HG03521 (cell line): ENCODE results near the gene DHPS.
A peak's percentile ranks its signal among the peaks of the same experiment; 100 is the strongest.
"Not testable (repeated sequence)": the region's sequence is repeated elsewhere in the genome, so short reads cannot be mapped to it uniquely, and the experiment has no call there.

Experiments used
- ATAC-seq: cut with Tn5 transposase; IDR thresholded peaks from one replicate; pipeline ENCODE4 v1.9.1; 2021; ENCODE audit warnings: mild to moderate bottlenecking, moderate library complexity; ENCODE audit not compliant: unreplicated experiment

The DHPS gene

GRCh38 chr19:12705654-12706331, 24.1 kb upstream of the DHPS start:
- ATAC-seq: no peak

GRCh38 chr19:12705169-12705568, 23.5 kb upstream of the DHPS start:
- no peak for ATAC-seq

GRCh38 chr19:12703046-12703445, 21.4 kb upstream of the DHPS start:
- no peak for ATAC-seq

GRCh38 chr19:12701596-12702282, 20.1 kb upstream of the DHPS start:
- no peak for ATAC-seq

GRCh38 chr19:12698138-12698537, 16.5 kb upstream of the DHPS start:
- ATAC-seq: no peak

- not testable (repeated sequence) for ATAC-seq
Observed at GRCh38 chr19:12697425-12697824, 15.7 kb upstream of the DHPS start.

GRCh38 chr19:12696366-12697335, 15.0 kb upstream of the DHPS start, which contains the start of gene FBXW9:
FBXW9 (minus strand) TSS chr19:12696631; CDS start chr19:12696581, 50 bp downstream.
- ATAC-seq: peak; percentile 76

- ATAC-seq: peak; percentile 12
Observed at GRCh38 chr19:12695997-12696365, 14.3 kb upstream of the DHPS start.

GRCh38 chr19:12695514-12695913, 13.8 kb upstream of the DHPS start:
- ATAC-seq: no peak

GRCh38 chr19:12695096-12695495, 13.4 kb upstream of the DHPS start:
- ATAC-seq: no peak

GRCh38 chr19:12694641-12695040, 13.0 kb upstream of the DHPS start:
- no peak for ATAC-seq

GRCh38 chr19:12692960-12693359, 11.3 kb upstream of the DHPS start:
- no peak for ATAC-seq

GRCh38 chr19:12689581-12690216, 8.0 kb upstream of the DHPS start:
- ATAC-seq: no peak

GRCh38 chr19:12689012-12689411, 7.3 kb upstream of the DHPS start:
- ATAC-seq: no peak

GRCh38 chr19:12687496-12688196, 6.0 kb upstream of the DHPS start, which contains the start of gene GNG14:
GNG14 (plus strand) TSS chr19:12687998; CDS start chr19:12688049, 51 bp downstream.
- no peak for ATAC-seq

GRCh38 chr19:12685831-12686230, 4.2 kb upstream of the DHPS start:
- ATAC-seq: no peak

GRCh38 chr19:12680034-12680433, 1.6 kb downstream of the DHPS start:
- no peak for ATAC-seq

GRCh38 chr19:12678039-12678438, 3.6 kb downstream of the DHPS start:
- not testable (repeated sequence) for ATAC-seq

GRCh38 chr19:12676928-12677327, 4.8 kb downstream of the DHPS start:
- ATAC-seq: no peak

GRCh38 chr19:12676384-12676792, 5.3 kb downstream of the DHPS start:
- no peak for ATAC-seq
